Transverse colon (tissue), 3 donors: ENCODE results near the gene OSGIN1.

Experiments
- POLR2A ChIP-seq: fragments of 450-650 bp; IDR thresholded peaks from one replicate; pipeline ENCODE4 v1.6.1; 2016; ENCODE audit warnings: antibody characterized with exemption, mild to moderate bottlenecking, moderate library complexity
- POLR2AphosphoS5 ChIP-seq, 3 donors: sonication (generic); formaldehyde crosslinking; IDR thresholded peaks; one replicate each; pipeline ENCODE4 v1.6.1; 2016; ENCODE audit warnings: antibody characterized with exemption in 3 of 3

DNA sequence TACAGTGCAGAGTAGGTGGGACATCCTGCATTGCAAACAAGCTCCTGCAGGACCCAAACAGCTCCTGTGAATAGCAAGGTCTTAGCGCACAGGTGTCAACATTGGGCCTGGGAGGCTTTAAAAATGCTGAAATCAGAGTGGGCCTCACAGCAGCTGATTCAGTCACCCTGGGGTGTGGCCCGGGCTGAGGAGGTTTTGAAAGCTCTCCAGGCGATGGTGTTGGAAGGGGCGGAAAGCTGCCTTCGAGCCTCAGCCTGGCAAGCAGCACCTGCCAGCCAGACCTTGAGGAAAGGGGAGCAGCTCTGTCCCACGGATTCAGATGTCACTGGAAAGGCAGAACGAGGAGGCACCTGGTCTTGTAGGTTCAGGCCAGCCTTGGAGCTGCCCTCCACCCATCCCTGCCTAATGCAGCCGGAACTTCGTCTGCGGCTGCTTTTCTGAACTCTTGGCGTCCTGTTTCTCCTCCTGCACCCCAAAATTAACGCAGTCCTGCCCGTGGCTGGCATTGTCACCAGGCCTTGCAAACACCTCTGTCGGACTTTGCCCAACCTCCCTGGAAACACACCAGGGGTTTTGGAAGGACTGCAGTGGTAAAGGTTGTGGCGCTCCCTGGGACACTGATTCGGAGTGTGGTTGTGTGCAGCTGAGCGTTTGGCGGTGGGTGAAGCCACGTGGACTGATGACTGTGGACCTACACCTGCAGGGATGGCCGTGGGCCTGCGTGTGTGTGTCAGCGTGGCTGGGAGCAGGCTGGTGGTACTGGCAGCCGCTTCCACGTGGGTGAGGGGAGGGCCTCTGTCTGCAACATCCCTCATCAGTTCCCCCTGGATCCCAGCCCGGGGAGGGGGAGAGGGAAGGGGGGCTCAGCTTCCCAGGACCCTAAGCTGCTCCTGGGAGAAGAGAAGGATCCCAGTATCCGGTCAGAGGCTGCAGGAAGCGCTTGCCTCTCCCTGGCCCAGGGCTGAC, 18.4 kb downstream of the OSGIN1 start:
- TF ChIP-seq POLR2AphosphoS5 (IDR thresholded peaks at IDR 0.05) (no peak), POLR2A (no peak)
